K562 (cell line): ENCODE measurements around the gene KLK15. TPM values are rescaled to one million over a fixed set of nuclear protein-coding genes. Genes with fewer than 3 reads are reported as not detected.

ENCODE experiments used
- ATAC-seq: fragments of 200-7000 bp; cut with Tn5 transposase; 3 replicates; pipeline ENCODE4 v1.9.1; 2020; ENCODE audit warnings: moderate library complexity
- BruUV-seq: library from RNA; stranded (reverse); fragments of 400-500 nt; replicated peaks from 2 replicates; lab custom pipeline; 2021; lab: Mats Ljungman, UMichigan
- CTCF ChIA-PET: fragments of 300-600 bp; formaldehyde crosslinking; extraction: SDS; loops from one replicate; lab custom pipeline; 2021; ENCODE audit warnings: low intra/inter-chr PET ratio; lab: Yijun Ruan, JAX
- POLR2A ChIA-PET: fragments of 300-600, 350-650 bp; sonication (Branson Sonifier 250); formaldehyde crosslinking; extraction: SDS; loops from one replicate; lab custom pipeline; 2021; ENCODE audit warnings: antibody characterized with exemption, inconsistent platforms; lab: Yijun Ruan, JAX
- DNase-seq, 4 experiments: peaks; one replicate each; pipeline versions ENCODE4 v3.0.0 to v3.0.0-alpha.2; 2011 to 2018; ENCODE audit warnings: low spot score in 3 of 4, mixed read lengths in 3 of 4; ENCODE audit errors: extremely low read depth in 1 of 4
- FAIRE-seq: peaks from 2 replicates; lab custom pipeline; 2011; peaks lifted over from hg19 to GRCh38; lab: Jason Lieb, UNC
- H2AFZ ChIP-seq: 2 replicates; pipeline ENCODE4 v1.6.0; 2011; ENCODE audit warnings: low read depth, low read length, control low read depth, inconsistent platforms
- H3K27ac ChIP-seq: fragments of 200-600 bp; 3 replicates; pipeline ENCODE4 v1.8.0; 2011; ENCODE audit warnings: low read depth, mild to moderate bottlenecking, control low read depth, inconsistent platforms, low read length, moderate library complexity, mixed read lengths; ENCODE audit errors: extremely low read depth
- H3K27me3 ChIP-seq, 2 experiments: fragments of 300-600 bp in 1 of 2; 2 replicates in 1 of 2; 3 replicates in 1 of 2; pipeline versions ENCODE4 v1.6.0 to v1.8.0; 2011; ENCODE audit warnings: inconsistent platforms in 2 of 2, low read length in 2 of 2, mild to moderate bottlenecking in 1 of 2, mixed read lengths in 1 of 2, moderate library complexity in 1 of 2; ENCODE audit not compliant: control insufficient read depth in 2 of 2, insufficient read depth in 2 of 2
- H3K36me3 ChIP-seq: fragments of 300-600 bp; 3 replicates; pipeline ENCODE4 v1.8.0; 2011; ENCODE audit warnings: mild to moderate bottlenecking, low read length, inconsistent platforms; ENCODE audit not compliant: control insufficient read depth, insufficient read depth
- H3K4me1 ChIP-seq, 2 experiments: fragments of 200-600 bp in 1 of 2; replicated peaks in 1 of 2; 2 replicates in 1 of 2; 3 replicates in 1 of 2; pipeline versions ENCODE4 v1.5.1 to v1.8.0; 2011; ENCODE audit warnings: inconsistent platforms in 2 of 2, low read length in 2 of 2, mild to moderate bottlenecking in 1 of 2, mixed read lengths in 1 of 2, moderate library complexity in 1 of 2; ENCODE audit not compliant: control insufficient read depth in 2 of 2, insufficient read depth in 2 of 2
- H3K4me2 ChIP-seq: 2 replicates; pipeline ENCODE4 v1.6.1; 2011; ENCODE audit warnings: low read length, control low read depth, inconsistent platforms, mixed read lengths; ENCODE audit not compliant: insufficient read depth
- H3K4me3 ChIP-seq: fragments of 200-600 bp; sonication (generic), shearing (Covaris generic); 2 replicates; pipeline ENCODE4 v1.5.1; 2016; ENCODE audit warnings: control low read depth, inconsistent platforms
- H3K79me2 ChIP-seq: fragments of 200-600 bp; 3 replicates; pipeline ENCODE4 v1.8.0; 2011; ENCODE audit warnings: low read length, inconsistent platforms; ENCODE audit not compliant: control insufficient read depth, insufficient read depth
- H3K9ac ChIP-seq, 2 experiments: 2 replicates each; pipeline versions ENCODE4 v1.6.0 to v1.6.1; 2011; ENCODE audit warnings: low read depth in 2 of 2, low read length in 2 of 2, control low read depth in 1 of 2, inconsistent platforms in 1 of 2, mild to moderate bottlenecking in 1 of 2, mixed read lengths in 1 of 2; ENCODE audit not compliant: insufficient read depth in 1 of 2
- H3K9me1 ChIP-seq: one replicate; pipeline ENCODE4 v1.6.0; 2011; ENCODE audit warnings: inconsistent platforms, mild to moderate bottlenecking, low read length, moderate library complexity; ENCODE audit not compliant: control insufficient read depth, insufficient read depth
- H3K9me3 ChIP-seq: replicated peaks from 2 replicates; pipeline ENCODE4 v1.5.1; 2011; ENCODE audit warnings: low read depth, low read length, inconsistent platforms; ENCODE audit not compliant: control insufficient read depth, insufficient read depth
- H4K20me1 ChIP-seq: replicated peaks from 2 replicates; pipeline ENCODE4 v1.6.1; 2011; ENCODE audit warnings: low read length, inconsistent platforms, mixed read lengths; ENCODE audit not compliant: control insufficient read depth, insufficient read depth
- CGGBP1 ChIP-seq: fragments of 250-450 bp; sonication (Bioruptor Pico); IDR thresholded peaks from 2 replicates; pipeline ENCODE4 v1.9.0; 2021; ENCODE audit warnings: mild to moderate bottlenecking
- FOXA3 ChIP-seq, 2 experiments: fragments of 450-650 bp in 1 of 2; sonication (generic) in 1 of 2; formaldehyde crosslinking; IDR thresholded peaks in 1 of 2; conservative IDR thresholded peaks in 1 of 2; 2 replicates each; pipeline versions ENCODE4 v1.4.0 to v1.8.0; 2020 to 2022; ENCODE audit warnings: mild to moderate bottlenecking in 2 of 2, missing genetic modification reagents in 1 of 2
- HOXB6 ChIP-seq: fragments of 250-450 bp; sonication (Bioruptor Pico); IDR thresholded peaks from 2 replicates; pipeline ENCODE4 v1.5.1; 2022; ENCODE audit warnings: mild to moderate bottlenecking, borderline replicate concordance
- KDM5B ChIP-seq: fragments of 200-600 bp; sonication (generic); IDR thresholded peaks from 2 replicates; pipeline ENCODE4 v1.6.1; 2012; ENCODE audit warnings: low read depth, mild to moderate bottlenecking, moderate library complexity, low read length, control low read depth, inconsistent platforms; ENCODE audit not compliant: insufficient replicate concordance
- MAFG ChIP-seq: fragments of 450-650 bp; conservative IDR thresholded peaks from 2 replicates; pipeline ENCODE4 v1.6.1; 2016; ENCODE audit warnings: missing genetic modification characterization, missing compliant biosample characterization
- MEIS2 ChIP-seq: fragments of 450-650 bp; IDR thresholded peaks from 2 replicates; pipeline ENCODE4 v1.6.1; 2014; ENCODE audit warnings: mild to moderate bottlenecking; ENCODE audit not compliant: partially characterized antibody
- MIER1 ChIP-seq: fragments of 450-650 bp; IDR thresholded peaks from 2 replicates; pipeline ENCODE4 v1.6.1; 2016; ENCODE audit warnings: antibody characterized with exemption, mild to moderate bottlenecking, low read depth
- RAD21 ChIP-seq, 2 experiments: fragments of 250-450 bp in 1 of 2; fragments of 450-650 bp in 1 of 2; sonication (Bioruptor Pico) in 1 of 2; formaldehyde crosslinking in 1 of 2; IDR thresholded peaks in 1 of 2; conservative IDR thresholded peaks in 1 of 2; 2 replicates each; pipeline versions ENCODE4 v1.4.0 to v1.8.0; 2020 to 2022; ENCODE audit warnings: mild to moderate bottlenecking in 2 of 2, moderate library complexity in 1 of 2
- RCOR1 ChIP-seq, 2 experiments: IDR thresholded peaks; 2 replicates each; pipeline ENCODE4 v1.6.1; 2012; ENCODE audit warnings: low read depth in 2 of 2, low read length in 2 of 2, borderline replicate concordance in 1 of 2, improper control_type of control experiment in 1 of 2
- SPI1 ChIP-seq: IDR thresholded peaks from 2 replicates; pipeline ENCODE4 v1.6.1; 2011; ENCODE audit warnings: low read depth, low read length, control low read depth, borderline replicate concordance
- TGIF2 ChIP-seq: sonication (generic); formaldehyde crosslinking; IDR thresholded peaks from 2 replicates; pipeline ENCODE4 v1.8.1; 2022; ENCODE audit warnings: mild to moderate bottlenecking, missing genetic modification reagents, moderate library complexity
- TRIM24 ChIP-seq, 2 experiments: fragments of 450-650 bp; IDR thresholded peaks; 2 replicates each; pipeline ENCODE4 v1.6.1; 2016
- ZBTB11 ChIP-seq, 3 experiments: fragments of 200-800 bp in 1 of 3; fragments of 250-450 bp in 1 of 3; fragments of 450-650 bp in 1 of 3; sonication (Bioruptor Pico) in 1 of 3; sonication (Bioruptor generic) in 1 of 3; formaldehyde crosslinking in 1 of 3; IDR thresholded peaks; 2 replicates each; pipeline versions ENCODE4 v1.6.1 to v1.8.0; 2016 to 2022; ENCODE audit warnings: mild to moderate bottlenecking in 2 of 3, missing genetic modification characterization in 2 of 3, missing compliant biosample characterization in 1 of 3, moderate library complexity in 1 of 3
- ZFPM2 ChIP-seq: fragments of 250-450 bp; sonication (Bioruptor Pico); IDR thresholded peaks from 2 replicates; pipeline ENCODE4 v1.5.1; 2022; ENCODE audit warnings: mild to moderate bottlenecking
- ZNF280A ChIP-seq: fragments of 450-650 bp; IDR thresholded peaks from 2 replicates; pipeline ENCODE4 v1.6.1; 2018; ENCODE audit warnings: mild to moderate bottlenecking, low read depth; ENCODE audit not compliant: partially characterized antibody
- ZNF507 ChIP-seq: conservative IDR thresholded peaks from 2 replicates; pipeline ENCODE4 v1.6.1; 2017; ENCODE audit warnings: missing genetic modification characterization, missing compliant biosample characterization
- WGBS: fragments of 100-300 bp; shearing (Covaris generic); methylation state at CpG from one replicate; pipeline ENCODE4 v1.1.6; 2016; ENCODE audit warnings: low coverage, mixed read lengths; ENCODE audit not compliant: insufficient coverage; ENCODE audit errors: missing lambda C conversion rate; 5-methylcytosine and 5-hydroxymethylcytosine counted together
- in situ Hi-C: fragments of 300-500 bp; cut with MboI; formaldehyde crosslinking; loops from 4 replicates; pipeline ENCODE4 v1.15.0; 2018; ENCODE audit warnings: inconsistent platforms, mixed read lengths
- intact Hi-C: fragments of 100-400 bp; cut with micrococcal nuclease; formaldehyde crosslinking; loops from 2 replicates; pipeline ENCODE4 v1.14.2; 2022
- polyA plus RNA-seq, 8 experiments: library from polyadenylated mRNA; depleted of rRNA in 4 of 8; stranded (reverse) in 5 of 8; unstranded in 3 of 8; fragments of >200 nt; fragmentation: Nextera tagmentation in 2 of 8; fragmentation: Illumina TruSeq in 1 of 8; extraction: Ambion mirVana in 2 of 8; extraction: Trizol in 1 of 8; gene quantifications; 2 replicates each; pipeline versions ENCODE4 v1.2.1 to v1.2.3, GENCODE V29; 2011 to 2014; ENCODE audit warnings: inconsistent platforms in 1 of 8, missing spikeins in 1 of 8
- total RNA-seq, 7 experiments: library from RNA; depleted of rRNA in 6 of 7; stranded (reverse); fragments of >200 nt in 6 of 7; fragmentation: Illumina TruSeq in 2 of 7; extraction: Trizol in 2 of 7; gene quantifications; 2 replicates each; pipeline versions ENCODE4 v1.2.1 to v1.2.3, GENCODE V29; 2011 to 2021; ENCODE audit warnings: low replicate concordance in 1 of 7

Gene KLK15
- total and polyA plus RNA-seq, 9 of the 15 experiments (the other 6 are each of a cell fraction or from before 2014, with no cell fraction given): not detected

- 3% methylated on average over 5 of the region's 5 CpGs for WGBS
- no peak overlapping the region for H3K27ac ChIP-seq
- DNase-seq (peak; percentile 62 to 87 (median 72)), ATAC-seq (peak; percentile 94), FAIRE-seq (peak; percentile 97)
- peaks cover 15 to 18% of the 10 kb centered on the region in 2 experiments for H3K4me1 ChIP-seq
- peak overlapping the region; percentile 64 for H2AFZ ChIP-seq
- peaks cover 19 to 56% of the 10 kb centered on the region in 2 experiments for H3K27me3 ChIP-seq
- BruUV-seq: no TSS peak
- no peak overlapping the region for H3K4me3 ChIP-seq
- H3K9me3 ChIP-seq: no peaks in the 10 kb centered on the region
- H3K9me1 ChIP-seq: no peaks in the 10 kb centered on the region
- no peaks in the 10 kb centered on the region for H3K79me2 ChIP-seq
- intact Hi-C loops (no loop called here), in situ Hi-C loops (no loop called here)
- ChIA-PET CTCF (no interaction called here), POLR2A (interaction anchor here (0.6 to 1.0 kb wide), 5 partner anchors 10 to 368 kb away, joined by 3 to 4 read pairs (median 3); partner anchors contain the start of gene JOSD2)
- H3K36me3 ChIP-seq: no peaks in the 10 kb centered on the region
- no peaks in the 10 kb centered on the region for H4K20me1 ChIP-seq
- peak overlapping the region; percentile 64 for H3K4me2 ChIP-seq
- H3K9ac ChIP-seq: peak overlapping the region in 1 of 2 experiments; percentile 8; a peak in 1 of 4 replicates
- TF ChIP-seq RAD21 (CRISPR knock-in tag; conservative IDR thresholded peaks at IDR 0.05 in 1 of 2, IDR thresholded peaks at IDR 0.05 in 1 of 2) (no peak), MEIS2 (peak; percentile 76), TGIF2 (CRISPR knock-in tag) (no peak), MAFG (tag) (peak; percentile 35), TRIM24 (IDR thresholded peaks at IDR 0.05) (peak; percentile 36 to 50; a peak in 1 of 4 replicates), FOXA3 (CRISPR knock-in tag; conservative IDR thresholded peaks at IDR 0.05 in 1 of 2, IDR thresholded peaks at IDR 0.05 in 1 of 2) (0 out of 4 replicates have a peak, but pooled peaks of 1 of the 2 experiments have one; percentile 68), ZNF507 (tag) (no peak), ZNF280A (no peak), MIER1 (no peak), HOXB6 (CRISPR knock-in tag) (no peak), KDM5B (no peak), CGGBP1 (CRISPR knock-in tag) (no peak), RCOR1 (IDR thresholded peaks at IDR 0.05; ENCODE audit: borderline replicate concordance in 1 of 2, low read depth in 2 of 2, low read length in 2 of 2) (0 out of 4 replicates have a peak, but pooled peaks of 1 of the 2 experiments have one; percentile 9), ZBTB11 (CRISPR knock-in tag; IDR thresholded peaks at IDR 0.05) (peak in 1 of 3 experiments; percentile 50; a peak in 1 of 6 replicates), ZFPM2 (CRISPR knock-in tag) (no peak), SPI1 (no peak)
Measured at GRCh38 chr19:50878851-50879250, 45.5 kb upstream of the KLK15 start.
